ENCODE measurements around the gene EHMT1.
"Not testable (repeated sequence)": the region's sequence is repeated elsewhere in the genome, so short reads cannot be mapped to it uniquely, and the experiment has no call there.

Gene EHMT1

GRCh38 chr9:137726336-137726735 lies 107.5 kb downstream of the EHMT1 start:
- not testable (repeated sequence) for H3K4me3 ChIP-seq (ENCODE audit: low read depth, low read length); DNase-seq (ENCODE audit: low read depth)

- no peak overlapping the region for H3K4me3 ChIP-seq (ENCODE audit: low read depth, low read length)
- DNase-seq (ENCODE audit: low read depth), result no peak
Measured at GRCh38 chr9:137726764-137727163, 108.0 kb downstream of the EHMT1 start.

GRCh38 chr9:137727716-137728115 lies 108.9 kb downstream of the EHMT1 start:
- DNase-seq (ENCODE audit: low read depth), result no peak
- no peak overlapping the region for H3K4me3 ChIP-seq (ENCODE audit: low read depth, low read length)

DNA sequence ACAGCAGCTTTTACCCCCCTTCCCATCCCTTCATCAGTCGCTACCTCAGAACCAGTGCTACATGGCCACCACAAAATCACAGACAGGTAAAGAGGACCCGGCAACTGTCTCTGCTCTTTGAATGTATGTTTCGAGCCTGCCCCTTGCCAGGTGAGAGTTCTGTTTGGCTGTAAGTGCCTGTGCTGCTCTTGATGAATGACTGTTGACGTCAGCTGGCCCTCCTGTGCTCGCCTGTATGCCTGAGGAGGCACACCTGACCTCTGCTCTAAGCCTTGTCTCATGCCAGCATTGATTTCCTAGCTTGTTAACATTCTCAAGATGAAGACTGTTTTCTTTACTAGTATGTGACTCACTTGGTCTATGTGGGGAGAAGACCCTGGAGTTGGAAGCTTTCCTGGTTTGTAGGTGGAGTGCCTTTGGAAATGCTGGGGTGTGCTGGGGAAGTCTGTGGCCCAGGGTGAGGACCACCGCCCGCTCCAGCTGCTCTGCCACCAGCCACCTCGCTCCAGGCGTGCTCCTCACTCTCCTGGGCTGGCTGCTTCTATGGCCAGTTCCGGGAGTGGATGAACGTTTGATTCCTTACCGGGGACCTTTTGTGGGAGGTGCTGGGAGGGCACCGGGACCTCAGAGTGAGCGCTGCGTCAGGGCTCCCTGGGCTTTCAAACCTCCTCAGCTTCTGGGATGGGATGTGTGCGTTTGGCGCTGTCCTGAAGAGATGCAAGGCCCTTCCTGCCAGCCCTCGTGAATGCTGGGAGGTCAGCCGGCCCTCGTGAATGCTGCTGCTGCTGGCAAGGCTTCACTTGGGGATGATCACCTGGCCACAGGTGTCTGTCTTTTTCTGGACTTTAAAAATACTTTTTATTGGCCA lies 109.9 kb downstream of the EHMT1 start:
- H3K4me3 ChIP-seq (ENCODE audit: low read depth, low read length), result no peak overlapping the region
- DNase-seq (ENCODE audit: low read depth), result no peak

DNA sequence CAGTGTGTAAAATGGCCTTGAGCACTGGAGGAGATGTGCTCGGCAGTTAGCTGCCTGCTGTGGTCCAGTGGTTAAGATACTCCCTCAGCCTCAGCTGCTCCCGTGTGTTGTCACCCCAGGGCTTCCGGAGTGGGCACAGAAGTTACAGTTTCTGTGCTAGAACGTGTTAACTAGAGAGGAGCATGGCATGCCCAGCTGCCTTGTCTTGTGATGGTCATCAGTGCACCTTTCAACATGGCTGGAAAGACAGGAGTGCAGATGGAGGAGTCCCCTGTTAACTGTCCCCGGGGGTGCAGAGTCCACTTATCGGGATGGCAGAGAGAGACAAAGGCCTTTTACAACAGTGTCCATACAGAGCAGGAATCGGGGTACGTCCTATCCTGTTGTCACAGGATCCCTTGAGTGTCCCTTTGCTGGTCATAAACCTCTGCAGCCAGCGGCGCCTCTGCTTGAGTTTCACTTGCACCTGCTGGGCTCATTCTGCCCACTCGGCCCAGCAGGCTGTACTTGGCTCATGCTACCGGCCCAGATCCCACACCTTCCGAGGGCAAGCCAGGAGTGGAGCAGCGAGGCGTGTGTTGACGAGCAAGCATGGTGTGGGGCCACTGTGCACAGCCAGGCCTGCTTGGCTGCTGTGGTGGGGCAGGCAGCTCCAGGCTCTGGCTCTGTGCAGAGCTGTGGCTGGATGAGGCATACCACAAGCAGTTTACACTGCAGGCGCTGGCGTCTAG lies 112.6 kb downstream of the EHMT1 start:
- no peak overlapping the region for H3K4me3 ChIP-seq (ENCODE audit: low read depth, low read length)
- no peak for DNase-seq (ENCODE audit: low read depth)

- no peak overlapping the region for H3K4me3 ChIP-seq (ENCODE audit: low read depth, low read length)
- DNase-seq (ENCODE audit: low read depth), result no peak
Measured at GRCh38 chr9:137731947-137732813, 113.4 kb downstream of the EHMT1 start.

- no peak for DNase-seq (ENCODE audit: low read depth)
- H3K4me3 ChIP-seq (ENCODE audit: low read depth, low read length), result no peak overlapping the region
Measured at GRCh38 chr9:137733429-137733828, 114.6 kb downstream of the EHMT1 start.

- DNase-seq (ENCODE audit: low read depth), result no peak
- no peak overlapping the region for H3K4me3 ChIP-seq (ENCODE audit: low read depth, low read length)
Measured at GRCh38 chr9:137734181-137734580, 115.4 kb downstream of the EHMT1 start.

DNA sequence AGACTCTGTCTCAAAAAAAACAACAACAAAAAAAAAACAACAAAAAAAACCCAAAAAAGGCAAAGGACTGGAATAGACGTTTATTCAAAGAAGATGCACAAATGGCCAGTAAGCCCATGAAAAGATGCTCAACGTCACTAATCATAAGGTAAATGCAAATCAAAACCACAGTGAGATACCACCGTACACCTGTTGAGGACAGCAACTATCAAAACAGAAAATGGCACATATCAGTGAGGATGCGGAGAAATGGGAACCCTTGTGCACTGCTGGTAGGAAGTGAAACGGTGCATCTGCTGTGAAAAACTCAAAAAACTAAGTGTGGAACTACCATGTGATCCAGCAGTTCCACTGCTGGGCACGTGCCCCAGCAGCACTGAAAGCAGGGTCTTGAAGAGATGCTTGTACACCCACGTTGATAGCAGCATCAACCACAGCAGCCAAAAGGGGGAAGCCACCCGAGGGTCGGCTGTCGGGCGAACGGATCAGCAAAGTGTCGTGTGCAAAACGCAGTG lies 119.4 kb downstream of the EHMT1 start:
- not testable (repeated sequence) for DNase-seq (ENCODE audit: low read depth); H3K4me3 ChIP-seq (ENCODE audit: low read depth, low read length)

DNA sequence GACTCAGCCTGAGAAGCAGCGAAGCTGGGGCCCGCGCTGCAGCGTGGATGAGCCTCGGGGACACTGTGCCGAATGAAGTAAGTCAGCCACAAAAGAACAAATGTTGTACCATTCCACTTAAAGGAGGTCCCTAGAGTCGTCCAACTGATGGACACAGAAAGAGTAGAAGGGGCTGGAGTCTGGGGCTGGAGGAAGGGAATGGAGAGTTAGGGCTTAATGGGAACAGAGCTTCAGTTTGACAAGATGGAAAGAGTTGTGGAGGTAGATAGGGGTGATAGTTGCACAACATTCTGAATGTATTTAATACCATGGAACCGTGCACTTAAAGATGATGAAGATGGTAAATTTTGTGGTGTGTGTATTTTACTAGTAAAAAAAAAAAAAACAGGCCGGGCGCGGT lies 119.9 kb downstream of the EHMT1 start:
- DNase-seq (ENCODE audit: low read depth), result no peak
- no peak overlapping the region for H3K4me3 ChIP-seq (ENCODE audit: low read depth, low read length)

DNA sequence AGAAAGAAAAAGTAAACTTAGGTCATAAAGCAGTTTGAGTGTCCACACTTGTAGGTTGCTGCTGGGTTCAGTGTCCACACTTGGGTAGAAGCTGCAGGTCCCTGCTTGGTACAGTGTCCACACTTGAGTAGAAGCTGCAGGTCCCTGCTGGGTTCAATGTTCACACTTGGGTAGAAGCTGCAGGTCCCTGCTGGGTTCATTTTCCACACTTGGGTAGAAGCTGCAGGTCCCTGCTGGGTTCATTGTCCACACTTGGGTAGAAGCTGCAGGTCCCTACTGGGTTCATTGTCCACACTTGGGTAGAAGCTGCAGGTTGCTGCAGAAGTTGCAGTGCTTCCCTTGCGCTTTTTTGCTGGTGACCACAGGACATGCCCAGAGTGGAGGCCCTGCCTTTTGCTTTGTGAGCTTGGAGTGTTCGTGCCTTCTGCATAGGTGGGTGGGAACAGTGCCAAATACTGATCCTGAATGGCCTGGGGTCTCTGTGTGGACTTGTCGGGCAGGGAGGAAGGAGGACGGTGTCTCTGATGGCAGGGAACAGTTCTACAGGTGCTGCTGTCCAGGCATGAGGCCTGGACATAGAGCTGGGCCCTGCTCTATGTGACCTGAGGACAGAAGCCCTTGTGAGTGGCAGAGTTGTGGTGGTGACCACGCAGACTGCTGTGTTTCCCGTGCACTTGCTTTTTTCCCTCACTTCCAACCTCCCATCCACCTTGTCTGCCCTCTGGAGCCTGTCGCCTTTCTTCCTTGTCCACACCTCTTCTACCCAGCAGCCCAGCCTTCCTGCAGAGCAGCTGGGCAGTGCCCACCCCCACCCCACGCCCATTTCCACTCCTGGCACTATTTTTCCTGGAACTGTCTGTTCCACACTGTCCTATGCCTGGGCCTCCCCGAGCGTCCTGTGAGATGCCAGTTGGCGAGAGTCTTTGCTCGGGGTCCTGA lies 120.8 kb downstream of the EHMT1 start:
- H3K4me3 ChIP-seq (ENCODE audit: low read depth, low read length), result no peak overlapping the region
- DNase-seq (ENCODE audit: low read depth), result no peak

GRCh38 chr9:137740312-137740711 lies 121.5 kb downstream of the EHMT1 start:
- DNase-seq (ENCODE audit: low read depth), result no peak
- H3K4me3 ChIP-seq (ENCODE audit: low read depth, low read length), result no peak overlapping the region

GRCh38 chr9:137741330-137741729 lies 122.5 kb downstream of the EHMT1 start:
- H3K4me3 ChIP-seq (ENCODE audit: low read depth, low read length), result no peak overlapping the region
- no peak for DNase-seq (ENCODE audit: low read depth)

DNA sequence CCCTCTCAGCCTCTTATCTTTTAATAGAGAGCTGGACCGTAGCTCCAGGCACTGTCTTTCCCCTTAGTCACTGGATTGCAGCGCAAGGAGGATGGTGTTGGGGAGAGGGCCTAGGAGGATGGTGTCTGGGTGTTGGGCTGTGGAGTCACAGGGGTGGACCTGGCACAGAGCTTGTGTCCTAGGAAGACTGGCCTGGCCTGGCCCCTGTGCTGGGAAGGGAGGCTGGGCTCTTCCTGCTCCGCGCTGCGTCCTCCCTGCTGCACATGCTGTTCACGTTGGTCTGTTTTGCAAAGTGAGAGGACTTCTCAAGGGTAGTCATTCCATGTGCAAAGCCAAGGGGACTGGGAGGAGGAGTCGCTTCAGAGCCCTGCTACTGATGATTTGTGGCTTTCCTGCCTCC lies 123.9 kb downstream of the EHMT1 start:
- no peak for DNase-seq (ENCODE audit: low read depth)
- H3K4me3 ChIP-seq (ENCODE audit: low read depth, low read length), result no peak overlapping the region

GRCh38 chr9:137743695-137744094 lies 124.9 kb downstream of the EHMT1 start:
- no peak for DNase-seq (ENCODE audit: low read depth)
- H3K4me3 ChIP-seq (ENCODE audit: low read depth, low read length), result no peak overlapping the region

DNA sequence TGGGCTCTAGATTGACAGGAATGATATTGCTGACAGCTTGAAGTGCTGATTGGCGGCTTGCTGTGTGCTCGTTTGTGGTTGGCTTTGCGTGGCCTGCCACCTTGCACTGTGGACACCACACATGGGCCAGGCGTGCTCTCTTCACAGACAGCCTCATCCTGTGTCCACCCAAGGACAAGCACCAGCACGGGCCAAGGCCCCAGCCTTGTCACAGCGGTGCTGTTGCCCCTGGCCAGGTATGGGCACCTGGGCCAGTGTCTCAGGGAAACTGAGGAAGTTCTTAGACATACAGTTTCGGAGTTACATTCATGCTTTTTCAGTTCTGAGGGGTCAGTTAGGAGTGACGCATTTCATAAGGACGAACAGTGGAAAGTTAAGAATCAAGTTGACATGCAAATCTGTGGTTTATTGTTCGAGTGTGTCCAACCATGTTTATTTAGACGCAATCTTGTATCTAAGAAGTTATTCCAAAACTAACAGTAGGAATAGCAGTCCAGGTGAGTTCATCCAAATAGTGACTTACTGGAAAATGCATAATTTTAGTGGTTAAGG lies 125.9 kb downstream of the EHMT1 start:
- H3K4me3 ChIP-seq (ENCODE audit: low read depth, low read length), result no peak overlapping the region
- no peak for DNase-seq (ENCODE audit: low read depth)

DNA sequence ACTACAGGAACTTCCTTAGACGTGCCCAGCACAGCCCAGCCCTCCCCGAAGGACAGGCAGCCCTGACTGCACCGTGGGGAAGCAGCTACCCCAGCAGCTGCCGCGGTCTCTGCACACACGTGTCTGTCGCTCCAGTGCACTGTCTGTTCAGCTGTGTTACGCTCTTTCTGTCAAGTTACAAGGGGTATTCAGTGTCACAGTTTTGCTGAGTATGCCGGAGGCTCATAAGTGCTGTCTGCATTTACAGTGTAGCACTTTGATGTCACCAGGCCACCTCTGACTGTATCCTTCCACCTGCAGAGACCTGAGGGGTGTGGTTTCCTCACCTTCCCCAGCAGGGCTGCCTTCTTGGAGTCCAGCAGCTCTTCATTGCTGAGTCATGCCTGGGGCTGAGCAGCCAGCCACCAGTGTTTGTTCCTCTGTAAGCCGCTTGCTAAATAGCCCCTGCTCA lies 126.8 kb downstream of the EHMT1 start:
- DNase-seq (ENCODE audit: low read depth), result no peak
- no peak overlapping the region for H3K4me3 ChIP-seq (ENCODE audit: low read depth, low read length)

DNA sequence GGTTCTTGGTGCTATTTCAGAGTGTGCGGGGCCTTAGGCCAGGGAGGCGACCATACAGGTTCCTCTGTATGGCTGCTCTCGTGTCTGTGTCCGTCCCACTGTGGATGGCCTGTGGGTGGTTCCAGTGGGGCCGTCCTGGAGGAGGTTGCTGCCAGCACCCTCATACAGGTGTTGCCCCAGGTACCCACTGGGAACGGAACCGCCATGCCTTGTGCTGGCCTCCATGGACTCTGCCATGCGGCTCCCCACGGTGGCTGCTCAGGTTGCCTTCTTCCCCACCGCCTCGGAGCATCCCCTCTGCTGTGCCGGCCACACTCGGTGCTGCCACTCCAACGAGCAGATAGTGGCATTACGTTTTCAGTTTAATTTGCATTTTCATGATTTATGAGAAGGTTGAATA lies 129.5 kb downstream of the EHMT1 start:
- DNase-seq (ENCODE audit: low read depth), result no peak
- no peak overlapping the region for H3K4me3 ChIP-seq (ENCODE audit: low read depth, low read length)

Measured in skeletal muscle cell (primary cell).